ENCODE results near the gene CIAO3.

The CIAO3 gene

DNA sequence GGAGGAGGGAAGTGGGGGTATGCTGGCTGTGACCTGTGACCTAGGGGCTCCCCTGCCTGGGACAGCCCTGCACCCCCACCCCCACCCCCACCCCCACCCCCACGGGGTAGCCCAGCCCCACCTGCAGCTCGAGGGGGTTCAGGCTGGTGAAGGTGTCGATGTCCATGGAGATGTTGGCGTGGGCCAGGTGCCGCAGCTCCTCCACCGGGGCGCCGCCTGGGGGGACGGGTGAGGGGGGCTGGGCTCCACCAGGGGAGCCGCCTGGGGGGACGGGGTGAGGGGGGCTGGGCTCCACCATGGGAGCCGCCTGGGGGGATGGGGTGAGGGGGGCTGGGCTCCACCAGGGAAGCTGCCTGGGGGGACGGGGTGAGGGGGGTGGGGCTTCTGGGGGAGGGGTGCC, 29.6 kb upstream of the CIAO3 start:
- ChIA-PET CTCF (interaction anchor here (0.6 kb wide), 1 partner anchor 29 kb away, joined by 3 read pairs; no protein-coding TSS in a partner anchor), POLR2A (no interaction called here)
- H3K4me3 ChIP-seq (ENCODE audit: low read depth, low read length) = no peak overlapping the region
- DNase-seq (ENCODE audit: low read depth, low spot score) = no peak
- TF ChIP-seq, protein P1, sequence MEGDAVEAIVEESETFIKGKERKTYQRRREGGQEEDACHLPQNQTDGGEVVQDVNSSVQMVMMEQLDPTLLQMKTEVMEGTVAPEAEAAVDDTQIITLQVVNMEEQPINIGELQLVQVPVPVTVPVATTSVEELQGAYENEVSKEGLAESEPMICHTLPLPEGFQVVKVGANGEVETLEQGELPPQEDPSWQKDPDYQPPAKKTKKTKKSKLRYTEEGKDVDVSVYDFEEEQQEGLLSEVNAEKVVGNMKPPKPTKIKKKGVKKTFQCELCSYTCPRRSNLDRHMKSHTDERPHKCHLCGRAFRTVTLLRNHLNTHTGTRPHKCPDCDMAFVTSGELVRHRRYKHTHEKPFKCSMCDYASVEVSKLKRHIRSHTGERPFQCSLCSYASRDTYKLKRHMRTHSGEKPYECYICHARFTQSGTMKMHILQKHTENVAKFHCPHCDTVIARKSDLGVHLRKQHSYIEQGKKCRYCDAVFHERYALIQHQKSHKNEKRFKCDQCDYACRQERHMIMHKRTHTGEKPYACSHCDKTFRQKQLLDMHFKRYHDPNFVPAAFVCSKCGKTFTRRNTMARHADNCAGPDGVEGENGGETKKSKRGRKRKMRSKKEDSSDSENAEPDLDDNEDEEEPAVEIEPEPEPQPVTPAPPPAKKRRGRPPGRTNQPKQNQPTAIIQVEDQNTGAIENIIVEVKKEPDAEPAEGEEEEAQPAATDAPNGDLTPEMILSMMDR (IDR thresholded peaks at IDR 0.05; ENCODE audit: insufficient read depth, low read length, missing control alignments) = no peak

DNA sequence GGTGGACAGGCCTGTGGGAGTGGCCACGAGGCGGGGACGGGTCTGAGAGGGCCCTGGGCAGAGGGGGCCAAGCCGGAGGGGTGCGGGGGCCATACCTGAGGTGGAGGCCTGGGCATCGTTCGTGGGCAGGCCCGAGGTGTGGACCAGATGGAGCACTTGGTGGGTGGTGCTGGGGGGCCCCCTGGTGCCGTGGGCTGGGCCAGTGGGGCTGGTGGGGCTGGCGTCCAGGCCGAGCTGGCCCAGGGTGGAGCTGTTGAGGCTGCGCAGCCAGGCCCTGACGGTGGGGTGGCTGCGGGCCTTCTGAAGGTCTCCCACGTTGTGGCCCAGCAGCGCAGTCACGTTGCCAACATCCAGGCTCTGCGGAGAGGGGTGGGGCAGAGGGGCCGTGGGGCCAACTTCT, 29.1 kb upstream of the CIAO3 start:
- ChIA-PET POLR2A (no interaction called here), CTCF (interaction anchor here (0.6 kb wide), 1 partner anchor 28 kb away, joined by 3 read pairs; no protein-coding TSS in a partner anchor)
- DNase-seq (ENCODE audit: low read depth, low spot score) = no peak
- TF ChIP-seq, protein P1 (IDR thresholded peaks at IDR 0.05; ENCODE audit: insufficient read depth, low read length, missing control alignments) = no peak
- H3K4me3 ChIP-seq (ENCODE audit: low read depth, low read length) = no peak overlapping the region

DNA sequence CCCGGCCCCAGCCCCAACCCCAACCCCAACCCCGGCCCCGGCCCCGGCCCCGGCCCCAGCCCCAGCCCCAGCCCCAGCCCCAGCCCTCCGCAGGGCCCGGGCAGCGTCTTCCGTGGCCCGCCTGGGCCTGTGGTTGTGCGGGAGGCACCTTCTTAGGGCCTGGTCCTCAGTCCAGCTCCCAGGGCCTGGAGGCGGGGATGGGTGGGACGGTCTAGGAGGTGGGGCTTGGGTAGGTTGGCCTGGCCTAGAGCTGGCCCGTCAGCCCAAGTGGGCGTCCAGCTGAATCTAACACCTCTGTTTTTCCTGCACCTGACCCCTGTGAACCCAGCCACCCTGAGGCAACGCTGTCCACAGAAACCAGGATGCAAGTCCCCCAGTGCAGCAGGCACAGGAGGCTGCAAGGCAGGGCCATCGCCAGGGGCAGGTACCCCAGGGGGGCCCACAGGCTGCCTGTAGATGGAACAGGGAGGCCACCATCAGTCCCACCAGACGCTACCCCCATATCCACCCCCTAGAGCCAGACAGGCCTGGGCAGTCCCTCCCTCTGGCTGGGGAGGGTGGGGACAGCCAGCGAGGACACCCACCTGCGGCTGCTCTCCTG, 28.5 kb upstream of the CIAO3 start:
- TF ChIP-seq, protein P1 (IDR thresholded peaks at IDR 0.05; ENCODE audit: insufficient read depth, low read length, missing control alignments) = no peak
- CTCF ChIA-PET = no interaction called here
- POLR2A ChIA-PET = no interaction called here
- DNase-seq (ENCODE audit: low read depth, low spot score) = no peak
- no peak overlapping the region for H3K4me3 ChIP-seq (ENCODE audit: low read depth, low read length)

DNA sequence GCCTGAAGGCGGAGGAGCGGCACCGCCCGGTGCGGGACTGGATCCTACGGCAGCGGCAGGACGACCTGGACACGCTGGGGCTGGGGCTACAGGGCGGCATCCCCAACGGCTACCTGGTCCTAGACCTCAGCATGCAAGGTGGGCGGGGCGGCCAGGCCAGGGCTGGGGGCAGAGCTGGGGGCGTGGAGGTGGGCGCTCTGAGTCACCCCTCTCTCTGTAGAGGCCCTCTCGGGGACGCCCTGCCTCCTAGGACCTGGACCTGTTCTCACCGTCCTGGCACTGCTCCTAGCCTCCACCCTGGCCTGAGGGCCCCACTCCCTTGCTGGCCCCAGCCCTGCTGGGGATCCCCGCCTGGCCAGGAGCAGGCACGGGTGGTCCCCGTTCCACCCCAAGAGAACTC, 27.6 kb upstream of the CIAO3 start:
- ChIA-PET POLR2A (no interaction called here), CTCF (no interaction called here)
- DNase-seq (ENCODE audit: low read depth, low spot score) = no peak
- TF ChIP-seq, protein P1 (IDR thresholded peaks at IDR 0.05; ENCODE audit: insufficient read depth, low read length, missing control alignments) = no peak
- H3K4me3 ChIP-seq (ENCODE audit: low read depth, low read length) = no peak overlapping the region

DNA sequence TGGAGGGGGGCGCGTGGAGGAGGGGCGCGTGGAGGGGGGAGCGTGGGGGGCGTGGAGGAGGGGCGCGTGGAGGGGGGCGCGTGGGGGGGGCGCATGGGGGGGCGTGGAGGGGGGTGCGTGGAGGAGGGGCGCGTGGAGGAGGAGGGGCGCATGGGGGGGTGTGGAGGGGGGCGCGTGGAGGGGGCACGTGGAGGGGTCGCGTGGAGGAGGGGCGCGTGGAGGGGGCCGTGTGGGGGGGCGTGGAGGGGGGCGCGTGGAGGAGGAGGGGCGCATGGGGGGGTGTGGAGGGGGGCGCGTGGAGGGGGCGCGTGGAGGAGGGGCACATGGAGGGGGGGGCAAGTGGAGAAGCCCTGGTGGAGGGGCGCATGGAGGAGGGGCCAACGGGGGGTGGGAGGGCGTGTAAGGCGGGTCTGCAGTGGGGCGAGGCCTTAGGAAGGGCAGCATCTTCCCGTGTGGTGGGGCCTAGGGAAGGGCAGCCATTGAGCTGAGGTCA, 27.0 kb upstream of the CIAO3 start:
- no peak overlapping the region for H3K4me3 ChIP-seq (ENCODE audit: low read depth, low read length)
- ChIA-PET POLR2A (no interaction called here), CTCF (no interaction called here)
- no peak for DNase-seq (ENCODE audit: low read depth, low spot score)
- TF ChIP-seq, protein P1 (IDR thresholded peaks at IDR 0.05; ENCODE audit: insufficient read depth, low read length, missing control alignments) = no peak

DNA sequence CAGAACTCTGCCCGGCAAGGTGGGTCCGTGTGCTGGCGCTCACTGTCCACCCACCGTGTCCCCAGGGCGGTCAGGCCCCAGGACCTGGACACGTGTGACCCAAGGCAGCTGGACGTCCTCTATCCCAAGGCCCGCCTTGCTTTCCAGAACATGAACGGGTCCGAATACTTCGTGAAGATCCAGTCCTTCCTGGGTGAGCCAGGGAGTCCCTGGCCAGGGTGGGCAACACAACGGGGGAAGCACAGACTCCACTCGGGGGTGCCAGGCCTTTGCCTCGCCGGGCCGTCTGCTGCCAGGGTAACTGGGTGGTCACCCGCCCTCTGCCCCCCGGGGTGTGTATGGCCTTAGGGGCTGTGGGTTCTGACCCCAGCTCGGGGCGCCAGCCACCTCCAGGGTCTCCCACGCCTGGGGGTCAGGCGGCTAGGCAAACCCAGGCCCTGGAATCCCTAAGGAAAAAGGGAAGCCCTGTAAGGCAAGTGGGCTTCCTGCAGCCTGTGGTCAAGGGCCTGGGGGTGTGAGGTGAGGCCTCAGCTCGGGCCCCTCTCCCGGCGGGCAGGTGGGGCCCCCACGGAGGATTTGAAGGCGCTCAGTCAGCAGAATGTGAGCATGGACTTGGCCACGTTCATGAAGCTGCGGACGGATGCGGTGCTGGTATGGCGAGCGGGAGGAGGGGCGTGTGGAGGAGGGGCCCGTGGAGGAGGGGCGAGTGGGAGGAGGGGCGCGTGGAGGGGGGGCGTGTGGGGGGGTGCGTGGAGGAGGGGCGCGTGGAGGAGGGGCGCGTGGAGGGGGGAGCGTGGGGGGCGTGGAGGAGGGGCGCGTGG, 26.2 kb upstream of the CIAO3 start:
- DNase-seq (ENCODE audit: low read depth, low spot score) = no peak
- CTCF ChIA-PET = no interaction called here
- TF ChIP-seq, protein P1 (IDR thresholded peaks at IDR 0.05; ENCODE audit: insufficient read depth, low read length, missing control alignments) = no peak
- POLR2A ChIA-PET = no interaction called here
- no peak overlapping the region for H3K4me3 ChIP-seq (ENCODE audit: low read depth, low read length)
